OCI-LY1 (cell line): ENCODE results near the gene STAC3.

ENCODE experiments used
- EZH2 ChIP-seq: fragments of 200-600 bp; sonication (generic), shearing (Covaris generic); IDR thresholded peaks from 2 replicates; pipeline ENCODE4 v1.8.0; 2017; ENCODE audit warnings: borderline replicate concordance, mixed run types, mild to moderate bottlenecking, antibody characterized with exemption, low read length, moderate library complexity, mixed read lengths
- TF ChIP-seq, protein P1 (sequence below): fragments of 200-600 bp; sonication (generic), shearing (Covaris generic); IDR thresholded peaks from 2 replicates; pipeline ENCODE4 v1.5.1; 2017; ENCODE audit warnings: mild to moderate bottlenecking, antibody characterized with exemption, low read length, moderate library complexity, mixed read lengths

DNA sequence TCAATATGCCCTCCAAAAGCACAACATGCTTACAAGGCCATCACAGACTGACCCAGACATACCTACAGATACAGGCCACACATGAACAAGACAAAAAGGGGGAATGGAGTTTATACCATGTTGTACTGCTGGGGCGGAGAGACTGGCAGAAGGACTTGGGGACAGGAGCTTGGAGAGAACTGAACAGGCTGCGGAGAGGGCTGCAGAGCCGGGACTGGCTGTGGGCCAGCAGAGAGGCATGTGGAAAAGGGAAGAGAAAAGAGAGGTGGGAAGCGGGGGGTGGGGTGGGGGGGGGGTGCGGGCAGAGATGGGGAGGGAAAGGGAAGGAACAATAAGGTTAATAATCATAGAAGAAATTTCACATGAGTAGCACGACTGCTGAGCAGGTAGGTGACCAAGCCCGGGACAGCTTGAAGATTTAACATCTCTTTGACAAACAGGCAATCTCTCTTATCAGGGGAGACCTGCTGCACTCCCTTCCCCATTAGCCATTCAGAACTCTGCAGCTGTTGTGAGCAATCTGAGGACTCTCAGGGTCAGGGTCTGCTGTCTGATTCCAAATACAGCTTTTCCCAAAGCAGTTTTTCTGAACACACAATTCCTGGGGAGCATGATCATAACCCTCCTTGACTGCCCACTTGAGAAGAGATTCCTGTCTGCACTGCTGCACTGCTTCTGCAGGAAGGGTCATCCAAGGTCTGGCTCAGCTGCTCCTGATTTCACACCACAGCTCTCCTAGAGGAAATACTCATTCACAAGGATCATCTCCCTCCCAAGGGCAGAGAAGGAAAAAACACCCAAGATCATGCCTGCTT lies 21.6 kb upstream of the STAC3 start:
- TF ChIP-seq, protein P1, sequence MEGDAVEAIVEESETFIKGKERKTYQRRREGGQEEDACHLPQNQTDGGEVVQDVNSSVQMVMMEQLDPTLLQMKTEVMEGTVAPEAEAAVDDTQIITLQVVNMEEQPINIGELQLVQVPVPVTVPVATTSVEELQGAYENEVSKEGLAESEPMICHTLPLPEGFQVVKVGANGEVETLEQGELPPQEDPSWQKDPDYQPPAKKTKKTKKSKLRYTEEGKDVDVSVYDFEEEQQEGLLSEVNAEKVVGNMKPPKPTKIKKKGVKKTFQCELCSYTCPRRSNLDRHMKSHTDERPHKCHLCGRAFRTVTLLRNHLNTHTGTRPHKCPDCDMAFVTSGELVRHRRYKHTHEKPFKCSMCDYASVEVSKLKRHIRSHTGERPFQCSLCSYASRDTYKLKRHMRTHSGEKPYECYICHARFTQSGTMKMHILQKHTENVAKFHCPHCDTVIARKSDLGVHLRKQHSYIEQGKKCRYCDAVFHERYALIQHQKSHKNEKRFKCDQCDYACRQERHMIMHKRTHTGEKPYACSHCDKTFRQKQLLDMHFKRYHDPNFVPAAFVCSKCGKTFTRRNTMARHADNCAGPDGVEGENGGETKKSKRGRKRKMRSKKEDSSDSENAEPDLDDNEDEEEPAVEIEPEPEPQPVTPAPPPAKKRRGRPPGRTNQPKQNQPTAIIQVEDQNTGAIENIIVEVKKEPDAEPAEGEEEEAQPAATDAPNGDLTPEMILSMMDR = no peak
- no peak for TF ChIP-seq EZH2
